T-helper 1 cell (primary cell): Measurements from ENCODE around the gene AMN1.
"Not testable (repeated sequence)": the region's sequence is repeated elsewhere in the genome, so short reads cannot be mapped to it uniquely, and the experiment has no call there.

Experiments
- DNase-seq, 5 donors: peaks; one replicate each; pipeline ENCODE4 v3.0.0-alpha.2; 2012 to 2020
- total RNA-seq, 4 donors: gene quantifications; one replicate each; lab custom pipeline; 2026; lab: John Stamatoyannopoulos, UW

Gene AMN1
- total RNA-seq: 4.6 to 11.3 (median 6.2) reads per million in 4 donors

DNA sequence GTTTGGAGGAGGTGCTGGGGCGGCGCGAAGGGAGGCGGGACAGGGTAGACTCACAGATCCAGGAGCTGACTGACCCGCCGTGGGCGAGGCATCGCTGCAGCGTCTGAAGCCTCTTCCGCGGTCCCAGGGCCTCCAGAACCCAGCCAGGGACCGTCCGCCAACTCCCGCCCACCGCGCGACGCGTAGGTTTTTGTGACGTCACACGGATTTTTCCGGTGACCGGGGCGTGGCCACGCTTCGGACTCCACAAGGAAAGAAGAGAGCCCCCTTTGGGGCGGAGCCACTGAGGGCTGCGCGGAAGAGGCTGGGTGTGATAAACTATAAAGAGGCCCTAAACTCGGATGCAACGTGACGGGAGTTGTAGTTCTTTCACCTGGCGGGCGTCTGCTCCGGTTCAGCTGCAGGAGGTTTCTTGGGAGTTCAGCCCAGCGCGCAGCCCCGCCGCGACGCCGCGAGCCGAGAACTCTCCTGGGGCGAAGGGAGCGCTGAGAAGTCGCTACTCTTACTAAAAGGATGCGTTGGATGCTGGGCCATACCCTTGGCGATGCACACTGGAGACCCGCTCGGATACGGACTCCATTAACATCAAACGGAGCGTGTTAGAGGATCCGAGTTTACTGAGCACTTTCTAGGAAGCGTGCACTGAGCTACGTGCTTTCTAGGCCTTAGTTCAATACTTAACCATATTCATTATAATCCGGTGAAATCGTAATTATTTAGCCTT, at the start of gene AMN1:
Gene AMN1, minus strand, starts transcription at position 105 of the 724 bp plus-strand sequence. Its CDS starts 13 bp downstream, at position 92.
- DNase-seq: peak; percentile 94 to 100 (median 94)

DNA sequence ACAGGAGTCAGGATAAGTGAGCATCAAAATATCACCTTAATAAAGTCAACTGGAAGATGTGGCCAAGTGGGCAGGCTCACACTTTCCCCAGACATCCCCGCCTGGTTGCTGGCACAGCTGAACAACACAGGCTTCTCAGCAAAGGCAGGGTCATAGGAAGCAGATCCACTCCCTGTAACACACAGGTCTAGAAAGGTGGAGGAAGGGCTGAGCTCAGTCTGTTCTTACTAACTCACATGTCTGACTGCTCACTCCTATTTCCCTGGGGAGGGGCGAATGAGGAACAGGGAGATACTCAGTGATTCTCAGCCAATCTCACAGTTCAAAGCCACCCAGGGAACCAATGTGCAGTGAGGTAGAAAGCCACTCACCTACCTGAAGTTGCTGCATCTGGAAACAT, 45.0 kb upstream of the AMN1 start:
- DNase-seq: no peak

DNA sequence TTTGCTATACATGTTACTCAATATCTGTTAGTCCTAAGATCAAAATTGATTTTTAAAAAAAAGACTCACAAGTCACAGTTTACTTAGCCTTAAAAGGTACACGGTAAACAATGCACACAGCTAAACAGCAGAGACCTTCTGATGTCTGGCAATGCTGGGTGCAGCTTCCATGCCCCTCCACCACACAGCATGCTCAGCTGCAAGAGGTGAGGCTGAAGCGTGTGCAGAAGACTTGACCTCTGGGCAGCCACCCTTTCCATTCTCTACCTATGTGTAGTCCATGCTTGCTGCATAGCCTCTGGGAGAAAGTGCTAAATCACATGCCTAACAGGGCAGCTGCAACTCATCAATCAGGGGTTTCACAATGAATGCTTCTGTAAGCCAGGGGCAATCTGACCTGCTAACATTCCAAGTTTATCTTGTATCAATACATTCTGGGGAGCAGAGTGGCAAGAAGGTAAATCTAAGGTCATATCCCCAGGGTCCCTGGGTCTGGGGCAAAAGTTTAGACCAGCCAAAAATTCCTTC, 44.5 kb upstream of the AMN1 start:
- DNase-seq: no peak

DNA sequence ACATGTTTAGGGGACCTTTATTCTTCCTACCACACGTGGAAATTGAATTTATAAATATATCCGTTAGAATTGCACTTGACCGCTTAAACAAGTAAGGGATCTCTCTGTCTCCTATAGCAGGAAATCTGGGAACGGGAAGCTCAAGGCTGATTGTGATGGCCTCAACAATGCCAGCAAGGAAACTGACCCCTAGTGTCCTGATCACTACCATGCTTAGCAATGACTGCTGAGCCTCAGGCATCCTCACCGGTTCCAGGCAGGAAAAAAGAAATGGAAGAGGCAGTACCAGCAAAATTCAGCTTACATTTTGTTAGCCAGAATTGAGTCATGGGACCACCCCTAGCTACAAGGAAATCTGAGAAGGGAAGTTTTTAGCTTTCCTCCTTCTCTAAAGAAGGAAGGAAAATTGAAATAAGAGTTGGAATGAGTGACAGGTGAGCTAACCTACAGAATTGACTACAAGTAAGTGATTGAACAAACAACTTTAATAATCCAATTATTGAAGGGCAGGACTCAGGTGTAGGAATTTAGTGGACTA, 43.9 kb upstream of the AMN1 start:
- no peak for DNase-seq

DNA sequence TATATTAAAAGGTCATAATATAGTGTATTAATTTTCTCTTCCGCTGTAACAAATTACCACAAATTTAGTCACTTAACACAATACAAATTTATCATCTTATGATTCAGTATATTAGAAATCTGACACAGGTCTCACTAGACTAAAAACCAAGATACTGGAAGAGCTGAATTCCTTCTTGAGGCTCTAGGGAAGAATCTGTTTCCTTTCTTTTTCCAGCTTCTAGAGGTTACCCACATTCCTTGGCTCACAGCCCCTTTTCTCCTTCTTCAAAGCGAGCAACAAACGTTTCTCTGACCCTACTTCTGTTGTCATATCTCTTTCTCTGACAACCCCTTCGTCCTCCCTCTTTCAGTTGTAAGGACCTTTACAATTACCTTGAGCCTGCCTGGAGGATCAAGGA, 43.4 kb upstream of the AMN1 start:
- DNase-seq: no peak

DNA sequence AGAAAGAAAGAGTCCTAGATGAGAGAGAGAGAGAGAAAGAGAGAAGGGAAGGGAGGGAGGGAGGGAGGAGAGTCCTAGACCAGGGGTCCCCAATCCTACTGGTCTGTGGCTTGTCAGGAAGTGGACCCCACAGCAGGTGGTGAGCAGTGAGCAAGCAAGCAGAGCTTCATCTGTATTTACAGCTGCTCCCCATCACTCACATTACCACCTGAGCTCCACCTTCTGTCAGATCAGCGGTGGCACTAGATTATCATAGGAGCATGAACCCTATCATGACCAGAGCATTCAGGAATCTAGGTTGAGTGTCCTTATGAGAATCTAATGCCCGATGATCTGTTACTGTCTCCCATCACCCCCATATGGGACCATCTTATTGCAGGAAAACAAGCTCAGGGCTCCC, 39.2 kb upstream of the AMN1 start:
- DNase-seq: no peak

DNA sequence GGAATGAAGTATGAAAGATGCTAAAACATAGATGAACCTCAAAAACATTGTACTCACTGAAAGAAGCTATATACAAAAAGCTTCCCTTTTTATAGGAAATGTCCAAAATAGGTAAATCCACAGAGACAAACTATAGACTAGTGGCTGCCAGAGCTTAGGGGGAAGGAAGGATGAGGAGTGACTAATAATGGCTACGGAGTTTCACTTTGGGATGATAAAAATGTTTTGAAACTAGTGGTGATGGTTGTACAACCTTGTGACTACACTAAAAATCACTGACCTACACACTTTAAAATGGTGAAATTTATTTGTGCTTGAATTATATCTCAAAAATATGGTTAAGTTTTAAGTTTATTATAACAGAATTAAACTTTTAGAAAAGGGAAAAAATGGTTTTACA, 37.1 kb upstream of the AMN1 start:
- DNase-seq: no peak

DNA sequence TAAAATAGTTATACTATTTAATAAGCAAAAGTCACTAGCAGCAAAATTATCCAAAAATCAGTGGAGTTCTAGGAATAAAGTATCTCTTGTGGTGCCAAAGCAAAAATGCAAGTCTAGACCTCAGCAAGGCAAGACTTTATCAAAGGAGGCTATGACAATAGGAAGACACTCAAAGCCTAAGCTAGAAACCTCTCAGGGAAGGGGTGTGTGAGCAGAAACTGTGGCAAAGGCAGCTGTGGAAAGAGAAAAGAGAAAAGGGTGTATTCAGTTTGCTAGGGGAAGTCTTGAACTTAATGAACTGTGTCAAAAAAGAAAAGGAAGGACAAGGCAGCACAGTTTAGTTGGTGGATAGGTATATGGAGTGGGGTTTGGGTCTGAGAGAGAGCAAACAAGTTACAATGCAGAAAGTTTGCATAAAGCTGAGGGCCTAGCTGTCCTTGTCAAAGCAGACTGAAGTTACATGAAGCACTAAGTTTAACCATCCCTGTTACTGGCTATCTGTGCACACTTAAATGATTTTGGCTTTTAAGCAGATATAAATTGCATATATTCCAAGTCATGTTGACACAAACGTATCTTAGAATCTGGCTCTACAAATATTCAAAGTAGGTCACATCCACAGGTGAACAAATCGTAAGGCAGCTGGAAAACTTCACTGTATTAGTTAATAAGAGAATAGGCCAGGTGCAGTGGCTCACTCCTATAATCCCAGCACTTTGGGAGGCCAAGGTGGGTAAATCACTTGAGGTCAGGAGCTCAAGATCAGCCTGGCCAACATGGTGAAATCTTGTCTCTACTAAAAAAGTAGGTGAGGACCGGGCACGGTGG, 31.0 kb upstream of the AMN1 start:
- DNase-seq: no peak

DNA sequence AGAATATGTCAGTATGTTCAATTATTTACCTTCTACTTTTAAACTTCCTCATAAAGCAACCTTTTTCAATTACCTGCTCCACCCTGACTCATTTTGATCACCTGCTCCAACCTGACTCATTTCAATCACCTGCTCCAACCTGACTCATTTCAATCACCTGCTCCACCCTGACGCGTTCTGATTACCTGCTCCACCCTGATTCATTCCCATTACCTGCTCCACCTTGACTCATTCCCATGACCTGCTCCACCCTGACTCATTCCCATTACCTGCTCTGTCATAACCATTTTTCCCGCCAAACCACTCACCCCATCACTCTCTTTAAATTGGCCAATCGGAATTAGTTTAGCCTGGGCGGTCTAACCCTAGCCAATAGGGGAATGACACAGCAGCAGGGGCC, 29.5 kb upstream of the AMN1 start:
- not testable (repeated sequence) for DNase-seq

DNA sequence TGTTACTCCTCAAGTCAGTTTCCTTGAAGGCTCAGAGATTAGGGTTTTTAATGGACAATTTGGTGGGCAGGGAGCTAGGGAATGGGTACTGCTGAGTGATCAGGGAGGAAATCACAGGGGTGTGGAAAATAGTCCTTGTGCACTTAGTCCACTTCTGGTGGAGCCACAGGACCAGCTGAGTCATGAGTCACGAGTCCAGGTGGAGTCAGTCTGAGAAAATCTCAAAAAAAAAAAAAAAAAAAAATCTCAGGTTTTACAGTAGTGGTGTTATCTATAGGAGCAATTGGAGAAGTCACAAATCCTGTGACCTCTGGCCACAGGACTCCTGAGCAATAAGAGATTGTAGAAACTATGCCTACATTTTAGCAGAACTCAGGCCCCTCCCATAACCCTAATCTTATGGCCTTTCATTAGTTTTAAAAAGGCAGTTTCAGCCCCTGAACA, 28.2 kb upstream of the AMN1 start:
- DNase-seq: no peak

DNA sequence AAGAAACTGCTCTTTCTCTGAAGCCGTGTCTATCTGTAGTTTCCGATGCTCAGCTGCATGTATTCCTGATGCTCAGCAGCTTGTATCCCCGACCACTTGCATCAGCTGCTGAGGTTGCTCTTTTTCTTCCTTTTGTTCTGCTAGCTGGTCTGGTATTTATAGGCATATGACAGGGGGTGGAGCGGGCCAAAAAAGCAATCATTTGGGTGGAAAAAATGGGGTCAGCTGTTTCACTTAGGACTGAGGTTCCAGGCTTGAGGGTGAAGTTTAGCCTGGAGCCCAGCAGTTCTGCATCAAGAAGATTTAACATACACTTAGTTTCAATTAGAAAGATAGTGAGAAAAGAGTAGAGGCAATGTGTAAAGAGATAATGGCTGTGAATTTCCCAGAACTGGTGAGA, 23.6 kb upstream of the AMN1 start:
- no peak for DNase-seq

DNA sequence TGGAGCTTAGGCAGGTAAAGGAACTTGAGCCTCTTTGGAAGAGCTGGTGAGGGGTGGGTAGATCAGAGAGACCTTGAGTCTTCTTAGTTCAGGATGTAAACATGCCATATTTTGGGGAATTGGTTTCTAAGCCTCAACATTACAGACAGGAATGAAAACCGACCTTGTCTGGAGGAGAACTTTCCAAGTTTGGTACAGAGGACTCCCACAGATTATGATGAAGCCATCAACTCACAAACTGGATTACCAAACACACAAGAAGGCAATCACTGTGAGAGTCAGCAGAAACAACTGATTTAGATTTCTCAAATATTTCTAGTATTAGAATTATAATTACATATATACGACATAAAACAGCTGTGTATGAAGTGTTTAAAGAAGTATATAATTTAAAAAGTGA, 22.3 kb upstream of the AMN1 start:
- no peak for DNase-seq

DNA sequence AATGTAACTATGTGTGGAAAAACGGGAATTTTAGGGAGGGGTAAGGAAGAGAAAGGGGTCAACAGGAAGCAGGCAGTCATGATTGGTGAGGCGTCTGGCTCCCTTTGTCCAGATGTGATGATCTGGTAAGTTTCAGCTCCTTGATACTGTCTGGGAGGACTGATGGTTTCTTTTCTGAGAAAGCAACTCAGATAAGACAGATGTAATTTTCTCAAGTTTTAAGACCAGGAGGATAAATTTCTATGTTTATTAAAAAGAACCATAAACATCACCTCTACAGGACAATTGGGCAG, 21.9 kb upstream of the AMN1 start:
- no peak for DNase-seq

DNA sequence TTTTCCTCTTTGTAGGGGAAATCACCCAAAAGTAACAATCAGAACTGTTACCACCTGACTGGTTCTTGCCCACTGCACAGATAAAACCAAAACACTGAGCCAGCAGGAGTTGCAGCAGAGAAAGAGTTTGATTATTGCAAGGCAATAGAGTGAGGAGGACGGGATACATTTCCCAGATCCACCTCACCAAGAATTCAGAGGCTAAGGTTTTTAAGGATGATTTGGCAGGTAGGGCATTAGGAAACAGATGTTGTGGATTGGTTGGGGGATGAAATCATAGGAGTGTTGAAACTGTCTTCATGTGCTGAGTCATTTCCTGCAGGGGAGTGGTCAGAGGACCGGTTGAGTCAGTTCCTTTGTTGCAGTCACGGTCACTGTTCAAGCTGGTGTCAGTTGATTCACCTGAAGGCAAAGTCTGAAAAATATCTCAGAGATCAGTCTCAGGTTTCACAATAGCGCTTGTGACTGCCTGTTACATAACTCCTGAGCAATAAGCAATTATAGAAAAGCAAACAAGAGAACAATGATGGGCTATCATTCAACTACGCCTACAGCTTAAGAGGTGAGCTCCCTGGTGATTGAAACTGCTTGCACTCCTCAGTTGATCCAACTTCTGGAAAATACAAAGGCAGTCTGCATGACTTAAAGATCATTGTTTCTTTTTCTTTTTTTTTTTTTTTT, 20.3 kb upstream of the AMN1 start:
- DNase-seq: peak in 2 of 5 donors; percentile 24 to 95

DNA sequence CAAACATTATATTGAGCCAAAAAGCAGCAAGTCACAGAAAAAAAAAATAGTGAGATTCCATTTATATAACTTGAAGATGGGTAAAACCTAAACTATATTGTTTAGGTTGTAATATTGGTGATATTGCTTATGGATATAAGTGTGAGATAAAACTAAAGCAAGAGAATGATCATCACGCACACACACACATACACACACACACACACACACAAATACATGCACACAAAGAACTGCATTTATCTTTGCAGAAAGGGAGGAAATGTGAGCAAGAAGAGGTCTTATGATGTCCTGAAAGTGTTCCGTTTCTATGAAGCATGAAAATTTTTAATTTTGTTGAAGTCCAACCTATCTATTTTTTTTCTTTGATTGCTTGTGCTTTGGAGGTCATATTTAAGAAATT, 16.4 kb upstream of the AMN1 start:
- DNase-seq: no peak

DNA sequence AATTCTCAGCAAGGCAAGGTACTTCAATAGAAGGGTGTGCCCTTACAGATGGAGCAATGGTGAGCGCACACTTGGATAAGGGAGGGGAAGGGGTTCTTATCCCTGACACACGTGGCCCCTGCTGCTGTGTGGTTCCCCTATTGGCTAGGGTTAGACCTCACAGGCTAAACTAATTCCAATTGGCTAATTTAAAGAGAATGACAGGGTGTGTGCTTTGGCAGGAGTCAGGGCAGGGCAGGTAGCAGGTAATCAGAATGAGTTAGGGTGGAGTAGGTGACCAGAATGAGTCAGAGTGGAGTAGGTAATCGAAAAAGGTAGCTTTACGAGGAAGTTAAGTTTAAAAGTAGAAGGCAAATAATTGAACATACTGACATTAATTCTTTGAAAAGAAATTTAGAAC, 15.5 kb upstream of the AMN1 start:
- not testable (repeated sequence) for DNase-seq

DNA sequence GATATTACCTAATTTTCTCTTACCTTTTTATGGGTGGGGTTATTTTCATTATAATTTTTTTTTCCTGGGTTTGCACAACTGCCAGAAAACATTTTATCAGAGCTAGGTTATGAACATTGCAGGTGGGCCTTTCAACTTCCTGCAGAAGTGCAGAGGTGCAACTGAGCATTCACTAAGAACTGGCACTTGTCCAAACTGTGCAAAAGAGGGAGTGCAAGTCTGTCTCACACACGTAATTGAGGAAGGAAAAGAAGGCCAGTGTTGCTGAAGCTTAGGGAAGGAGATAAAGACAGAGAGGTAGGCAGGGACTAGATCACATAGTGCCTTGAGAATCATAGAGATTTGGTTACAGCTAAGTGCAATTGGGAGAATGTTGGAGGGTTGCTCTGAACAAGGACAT, 14.1 kb upstream of the AMN1 start:
- no peak for DNase-seq

DNA sequence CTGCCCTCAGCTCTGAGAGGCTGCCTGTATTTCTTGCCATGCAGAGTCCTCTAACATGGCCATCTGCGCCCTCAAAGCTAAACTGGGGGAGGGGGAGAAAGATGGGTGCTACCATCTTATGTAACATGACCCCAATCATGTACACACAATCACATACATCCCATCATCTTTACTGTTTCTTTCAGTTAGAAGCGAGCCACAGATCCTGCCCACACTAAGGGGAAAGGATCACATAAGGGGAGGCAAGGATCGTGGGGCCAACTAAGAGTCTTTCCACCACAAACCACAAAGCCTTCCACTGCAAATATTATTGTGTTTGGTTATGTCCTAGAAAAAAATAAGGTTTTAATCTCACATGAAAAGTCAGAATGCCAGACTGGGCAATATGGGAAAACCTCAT, 11.8 kb upstream of the AMN1 start:
- no peak for DNase-seq

DNA sequence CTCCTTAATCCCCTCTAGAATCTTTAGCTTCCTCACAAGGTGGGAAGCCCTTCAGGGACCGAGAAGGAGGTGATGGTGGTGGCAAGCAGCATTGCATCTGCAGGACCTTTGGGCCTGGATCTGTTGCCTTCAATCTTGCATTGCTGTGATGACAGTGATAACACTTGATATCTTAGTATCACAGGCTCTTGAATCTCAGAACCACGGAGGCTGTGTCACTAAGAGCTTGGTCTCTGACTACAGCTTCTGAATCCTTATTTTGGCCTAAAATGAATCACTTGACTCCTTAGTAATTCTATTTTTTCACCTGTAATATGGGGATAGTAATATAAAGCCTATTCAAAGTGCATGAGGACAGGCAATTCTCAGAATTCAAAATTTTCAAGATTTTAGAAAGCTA, 8.9 kb upstream of the AMN1 start:
- no peak for DNase-seq

DNA sequence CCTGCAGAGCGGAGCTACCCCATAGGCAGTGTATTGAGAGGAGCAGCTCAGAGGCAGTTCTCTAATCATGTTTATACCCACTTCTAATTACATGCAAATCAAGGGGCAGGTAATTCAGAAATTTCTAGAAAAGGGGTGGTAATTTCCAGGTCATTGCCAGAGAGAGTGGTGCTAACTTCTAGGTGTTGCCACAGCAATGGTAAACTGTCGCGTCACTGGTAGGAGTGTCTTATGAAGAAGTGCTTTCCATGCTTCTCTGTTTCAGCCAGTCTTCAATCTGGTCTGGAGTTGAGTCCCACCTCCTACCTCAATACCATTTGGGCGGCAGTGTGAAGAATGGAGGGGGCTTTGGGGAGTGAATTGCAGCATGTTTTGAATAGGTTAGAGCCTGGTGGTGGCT, 8.5 kb upstream of the AMN1 start:
- no peak for DNase-seq

DNA sequence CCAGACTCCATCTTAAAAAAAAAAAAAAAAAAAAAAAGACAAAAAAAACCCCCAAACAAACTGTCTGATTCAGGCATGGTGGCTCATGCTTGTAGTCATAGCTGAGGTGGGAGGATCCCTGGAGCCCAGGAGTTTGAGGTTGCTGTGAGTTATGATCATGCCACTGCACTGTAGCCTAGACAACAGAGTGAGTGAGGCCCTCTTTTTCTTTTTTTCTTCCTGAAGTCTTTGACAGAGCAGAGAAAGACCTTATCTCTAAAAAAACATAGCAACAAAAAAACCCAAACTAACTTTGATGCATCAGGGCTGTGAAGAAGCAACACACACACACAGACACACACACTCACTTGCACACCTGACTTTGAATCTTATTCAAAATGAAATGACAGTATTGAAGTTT, 7.7 kb upstream of the AMN1 start:
- peak; percentile 21 to 71 (median 53) for DNase-seq

DNA sequence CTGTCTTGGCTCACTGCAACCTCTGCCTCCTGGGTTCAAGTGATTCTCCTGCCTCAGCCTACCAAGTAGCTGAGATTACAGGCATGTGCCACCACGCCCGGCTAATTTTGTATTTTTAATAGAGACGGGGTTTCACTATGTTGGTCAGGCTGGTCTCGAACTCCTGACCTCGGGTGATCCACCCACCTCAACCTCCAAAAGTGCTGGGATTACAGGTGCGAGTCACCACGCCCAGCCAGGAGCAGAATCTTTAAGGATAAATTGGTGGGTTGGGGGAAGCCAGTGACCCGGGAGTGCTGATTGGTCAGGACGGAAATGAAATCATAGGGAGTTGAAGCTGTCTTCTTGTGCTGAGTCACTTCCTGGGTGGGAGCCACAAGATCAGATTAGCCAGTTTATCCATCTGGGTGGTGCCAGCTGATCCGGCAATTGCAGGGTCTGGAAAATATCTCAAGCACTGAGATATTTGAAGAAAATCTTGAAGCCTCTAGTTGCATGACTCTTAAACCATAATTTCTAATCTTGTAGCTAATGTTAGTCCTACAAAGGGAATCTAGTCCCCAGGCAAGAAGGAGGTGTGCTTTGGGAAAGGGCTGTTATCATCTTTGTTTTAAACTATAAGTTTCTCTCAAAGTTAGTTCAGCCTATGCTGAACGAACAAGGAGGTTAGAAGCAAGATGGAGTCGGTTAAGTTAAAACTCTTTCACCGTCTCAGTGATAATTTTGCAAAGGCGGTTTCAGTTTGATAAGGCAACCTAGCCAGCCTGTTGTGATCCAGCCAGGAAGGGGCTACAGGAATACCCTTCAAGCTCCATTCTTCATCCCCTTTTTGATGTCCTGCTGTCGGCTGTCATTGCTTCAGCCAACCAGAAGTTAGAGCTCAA, 5.0 kb upstream of the AMN1 start:
- DNase-seq: peak in 1 of 5 donors; percentile 72
